IPS DF 6.9 (cell line): ENCODE data around the gene PTPRD.
"Not testable (repeated sequence)": the region's sequence is repeated elsewhere in the genome, so short reads cannot be mapped to it uniquely, and the experiment has no call there.

Experiments used
- DNase-seq: peaks from one replicate; pipeline ENCODE4 v3.0.0-alpha.2; 2013; ENCODE audit warnings: low read depth, low spot score
- H3K27ac ChIP-seq: one replicate; pipeline ENCODE4 v1.5.1; 2013; ENCODE audit warnings: low read length, control low read depth
- H3K27me3 ChIP-seq: 2 replicates; pipeline ENCODE4 v1.6.1; 2013; ENCODE audit warnings: mild to moderate bottlenecking, low read length; ENCODE audit not compliant: control insufficient read depth, insufficient read depth
- H3K36me3 ChIP-seq: 2 replicates; pipeline ENCODE4 v1.6.1; 2013; ENCODE audit warnings: low read length; ENCODE audit not compliant: control insufficient read depth, insufficient read depth
- H3K4me1 ChIP-seq: 2 replicates; pipeline ENCODE4 v1.6.1; 2013; ENCODE audit warnings: low read length; ENCODE audit not compliant: control insufficient read depth, insufficient read depth
- H3K4me3 ChIP-seq: 2 replicates; pipeline ENCODE4 v1.5.1; 2013; ENCODE audit warnings: mild to moderate bottlenecking, low read length
- H3K9me3 ChIP-seq: 2 replicates; pipeline ENCODE4 v1.6.1; 2013; ENCODE audit warnings: low read length, inconsistent platforms; ENCODE audit not compliant: control insufficient read depth, insufficient read depth
- WGBS: extraction: QIAGEN DNeasy Blood & Tissue Kit; methylation state at CpG from one replicate; pipeline ENCODE4 v1.1.7; 2013; ENCODE audit warnings: mixed read lengths, missing lambda C conversion rate; ENCODE audit not compliant: insufficient read length, insufficient coverage; 5-methylcytosine and 5-hydroxymethylcytosine counted together

The PTPRD gene

DNA sequence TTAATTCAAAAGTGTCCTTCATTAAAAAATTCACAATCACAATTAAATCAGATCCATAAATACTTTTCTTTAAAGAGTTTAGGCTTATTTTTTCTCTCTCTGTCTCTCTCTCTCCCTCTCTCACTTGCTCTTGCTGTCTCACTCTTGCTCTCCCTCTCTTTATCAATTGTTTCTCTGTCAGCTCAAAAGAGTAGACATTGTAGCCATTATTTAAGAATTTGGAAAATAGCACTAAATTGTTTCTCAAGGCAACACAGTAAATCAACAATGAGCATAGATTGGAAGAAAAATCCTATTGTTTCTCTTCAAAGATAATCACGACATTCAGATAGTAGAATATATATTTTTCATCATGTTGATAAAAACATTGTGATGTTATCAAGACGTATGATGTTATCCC lies 1114.0 kb downstream of the PTPRD start:
- Histone ChIP-seq H3K4me1 (no peaks in the 10 kb centered on the region), H3K27ac (no peak overlapping the region), H3K4me3 (no peak overlapping the region), H3K9me3 (no peaks in the 10 kb centered on the region), H3K36me3 (no peaks in the 10 kb centered on the region), H3K27me3 (no peaks in the 10 kb centered on the region)
- WGBS = no CpG with 5 or more reads among the region's 2 CpGs
- no peak for DNase-seq

DNA sequence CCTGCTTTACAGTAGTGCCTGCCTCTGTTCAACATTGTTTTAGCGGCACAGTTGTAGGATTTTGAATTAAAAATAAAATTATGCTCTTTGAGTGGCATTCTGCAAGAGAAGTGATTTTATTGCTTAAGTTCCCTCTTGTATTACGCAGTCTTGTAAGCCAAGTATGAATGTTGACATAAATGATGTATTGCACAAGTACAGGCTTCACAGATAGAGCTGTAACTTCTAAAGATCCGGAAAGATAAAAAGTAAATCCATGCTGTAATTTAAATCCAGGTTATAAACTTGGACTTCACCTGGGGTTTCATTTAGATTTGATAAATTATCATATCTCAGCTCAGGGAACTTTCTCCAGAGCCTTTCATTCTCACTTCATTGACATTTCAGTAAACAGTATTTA lies 1114.7 kb downstream of the PTPRD start:
- Histone ChIP-seq H3K4me1 (no peaks in the 10 kb centered on the region), H3K9me3 (no peaks in the 10 kb centered on the region), H3K4me3 (no peak overlapping the region), H3K27me3 (no peaks in the 10 kb centered on the region), H3K36me3 (no peaks in the 10 kb centered on the region), H3K27ac (no peak overlapping the region)
- WGBS = no CpG with 5 or more reads among the region's 3 CpGs
- no peak for DNase-seq

DNA sequence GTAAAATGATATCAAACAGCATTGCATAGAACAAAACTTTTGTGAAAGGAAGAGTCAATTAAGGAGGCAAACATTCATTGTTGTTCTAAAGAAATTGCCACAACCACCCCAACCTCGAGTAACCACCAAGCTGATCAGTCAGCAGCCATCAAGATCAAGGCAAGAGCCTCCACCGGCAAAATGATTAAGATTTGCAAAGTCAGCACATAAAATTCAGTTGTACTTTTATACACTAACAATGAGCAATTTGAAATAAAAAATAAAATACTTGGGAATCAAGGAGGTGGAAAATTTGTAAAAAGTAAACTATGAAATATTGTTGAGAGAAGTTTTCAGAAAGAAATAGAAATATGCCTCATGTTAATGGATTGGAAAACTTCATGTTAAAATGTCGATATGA lies 1118.5 kb downstream of the PTPRD start:
- no peaks in the 10 kb centered on the region for H3K9me3 ChIP-seq
- no CpG with 5 or more reads among the region's 3 CpGs for WGBS
- H3K4me1 ChIP-seq = no peaks in the 10 kb centered on the region
- H3K27ac ChIP-seq = no peak overlapping the region
- H3K27me3 ChIP-seq = no peaks in the 10 kb centered on the region
- no peak for DNase-seq
- H3K36me3 ChIP-seq = no peaks in the 10 kb centered on the region
- H3K4me3 ChIP-seq = no peak overlapping the region

DNA sequence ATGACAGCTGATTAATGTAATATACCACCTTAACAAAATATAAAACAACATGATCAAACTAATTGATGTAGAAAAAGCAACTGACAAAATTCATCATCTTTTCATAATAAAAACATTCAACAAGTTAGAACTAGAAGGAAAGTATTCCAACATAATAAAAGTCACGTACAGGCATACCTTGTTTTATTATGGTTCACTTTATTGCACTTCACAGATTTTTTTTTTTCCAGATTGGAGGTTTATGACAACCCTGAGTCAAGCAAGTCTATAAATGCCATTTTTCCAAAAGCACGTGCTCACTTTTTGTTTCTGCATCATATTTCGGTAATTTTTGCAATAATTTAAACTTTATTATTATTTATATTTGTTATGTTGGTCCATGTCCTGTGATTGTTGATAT lies 1120.3 kb downstream of the PTPRD start:
- H3K9me3 ChIP-seq = no peaks in the 10 kb centered on the region
- no peaks in the 10 kb centered on the region for H3K27me3 ChIP-seq
- WGBS = no CpG with 5 or more reads among the region's 3 CpGs
- no peak overlapping the region for H3K4me3 ChIP-seq
- no peak for DNase-seq
- H3K4me1 ChIP-seq = no peaks in the 10 kb centered on the region
- no peaks in the 10 kb centered on the region for H3K36me3 ChIP-seq
- H3K27ac ChIP-seq = no peak overlapping the region

DNA sequence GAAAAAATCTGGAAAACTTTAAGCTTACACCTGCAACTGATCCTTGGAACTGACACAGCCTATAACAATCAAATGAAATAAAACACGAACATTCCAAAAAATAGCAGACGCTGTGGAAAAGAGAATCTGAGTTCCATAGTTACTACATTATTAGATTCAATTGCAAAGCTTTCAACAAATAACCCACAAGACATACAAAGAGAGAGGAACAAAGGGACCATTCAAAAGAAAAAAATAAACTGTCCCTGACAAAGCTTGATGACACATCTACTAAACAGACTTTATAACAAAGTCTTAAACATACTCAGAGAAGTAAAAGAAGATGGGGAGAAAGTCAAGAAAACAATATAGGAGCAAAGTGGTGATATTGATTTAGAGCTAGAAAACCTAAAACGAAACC lies 1123.6 kb downstream of the PTPRD start:
- WGBS = no CpG with 5 or more reads among the region's 3 CpGs

DNA sequence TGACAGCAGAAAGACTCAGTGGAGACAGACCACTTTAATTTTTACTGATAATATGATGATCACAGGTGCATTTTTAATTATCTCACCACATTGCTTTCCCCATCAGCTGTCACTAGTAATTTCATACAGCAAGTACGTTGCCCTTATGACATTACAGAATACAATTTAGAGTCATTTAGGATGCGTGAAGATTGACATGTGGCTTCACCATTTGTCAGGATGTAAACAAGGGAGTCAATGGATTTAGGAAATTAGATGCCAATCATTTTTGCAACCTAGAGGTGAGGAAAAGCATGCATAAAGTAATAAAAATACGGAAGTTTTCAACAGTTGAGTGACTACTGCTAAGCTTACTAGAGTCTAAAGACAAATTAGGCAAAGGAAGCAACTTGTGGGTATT lies 1129.6 kb downstream of the PTPRD start:
- no peaks in the 10 kb centered on the region for H3K27me3 ChIP-seq
- H3K36me3 ChIP-seq = no peaks in the 10 kb centered on the region
- no peaks in the 10 kb centered on the region for H3K4me1 ChIP-seq
- no CpG with 5 or more reads among the region's 3 CpGs for WGBS
- H3K9me3 ChIP-seq = no peaks in the 10 kb centered on the region
- H3K27ac ChIP-seq = no peak overlapping the region
- no peak overlapping the region for H3K4me3 ChIP-seq
- DNase-seq = no peak

More for the DNA sequence above, 1123.6 kb downstream of the PTPRD start:
- H3K27ac ChIP-seq = no peak overlapping the region
- no peak for DNase-seq
- H3K4me3 ChIP-seq = no peak overlapping the region
- no peaks in the 10 kb centered on the region for H3K9me3 ChIP-seq
- H3K4me1 ChIP-seq = no peaks in the 10 kb centered on the region
- no peaks in the 10 kb centered on the region for H3K27me3 ChIP-seq
- no peaks in the 10 kb centered on the region for H3K36me3 ChIP-seq

DNA sequence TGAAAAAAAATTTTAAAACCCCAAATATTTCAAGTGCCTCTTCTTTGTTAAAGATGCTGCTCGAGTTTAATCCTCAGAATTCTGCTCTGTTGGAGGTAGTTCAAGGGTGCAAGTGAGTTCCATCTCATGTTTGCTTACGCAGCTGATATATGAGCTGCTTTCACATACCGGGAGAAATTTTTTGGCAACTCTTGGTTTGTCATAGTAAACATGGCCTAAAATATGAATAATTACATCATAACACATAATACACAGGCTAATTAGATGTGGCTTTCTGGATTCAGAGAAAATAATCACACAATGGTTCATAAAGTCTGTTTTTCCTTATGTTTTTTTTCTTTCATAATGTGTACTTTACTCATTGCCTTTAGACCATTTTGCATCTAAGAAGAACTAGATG lies 1134.1 kb downstream of the PTPRD start:
- whole genome bisulfite sequencing = no CpG with 5 or more reads among the region's 3 CpGs
- Histone ChIP-seq H3K9me3 (no peaks in the 10 kb centered on the region), H3K36me3 (no peaks in the 10 kb centered on the region), H3K27ac (no peak overlapping the region), H3K4me3 (no peak overlapping the region), H3K27me3 (no peaks in the 10 kb centered on the region), H3K4me1 (no peaks in the 10 kb centered on the region)
- no peak for DNase-seq

DNA sequence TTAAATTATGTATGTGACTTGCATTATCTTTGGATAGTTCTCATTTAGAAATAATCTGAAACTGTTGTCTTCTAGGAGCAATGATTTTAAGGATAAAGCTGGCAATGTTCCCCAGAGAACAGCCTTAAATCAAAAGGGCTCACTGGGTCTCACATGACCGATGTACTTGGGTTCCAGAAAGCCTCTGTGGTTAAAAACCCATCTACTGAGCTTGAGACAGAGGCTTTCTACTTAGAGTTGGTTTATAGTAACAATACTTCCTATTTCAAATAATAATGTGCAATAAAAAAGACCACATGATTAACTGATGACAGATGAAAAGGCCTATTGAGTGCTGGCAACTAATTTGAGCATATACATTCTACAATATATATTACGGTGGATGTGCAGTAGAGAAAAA lies 1143.5 kb downstream of the PTPRD start:
- no peaks in the 10 kb centered on the region for H3K9me3 ChIP-seq
- WGBS = no CpG with 5 or more reads among the region's 2 CpGs
- no peaks in the 10 kb centered on the region for H3K27me3 ChIP-seq
- H3K36me3 ChIP-seq = no peaks in the 10 kb centered on the region
- no peak overlapping the region for H3K27ac ChIP-seq
- H3K4me3 ChIP-seq = no peak overlapping the region
- no peak for DNase-seq
- H3K4me1 ChIP-seq = no peaks in the 10 kb centered on the region

DNA sequence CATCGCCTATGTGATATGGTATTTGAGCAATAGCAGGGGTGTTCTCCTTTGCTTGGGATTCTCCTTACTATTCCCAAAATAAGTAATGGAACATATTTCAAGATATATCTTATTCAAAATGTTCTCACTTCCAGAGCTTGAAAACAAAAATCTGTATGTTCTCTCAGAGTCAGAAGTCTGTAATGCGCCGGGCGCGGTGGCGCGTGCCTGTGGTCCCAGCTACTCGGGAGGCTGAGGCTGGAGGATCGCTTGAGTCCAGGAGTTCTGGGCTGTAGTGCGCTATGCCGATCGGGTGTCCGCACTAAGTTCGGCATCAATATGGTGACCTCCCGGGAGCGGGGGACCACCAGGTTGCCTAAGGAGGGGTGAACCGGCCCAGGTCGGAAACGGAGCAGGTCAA lies 1170.9 kb downstream of the PTPRD start:
- H3K36me3 ChIP-seq, H3K27me3 ChIP-seq, H3K4me3 ChIP-seq, H3K27ac ChIP-seq, H3K4me1 ChIP-seq, H3K9me3 ChIP-seq, DNase-seq: not testable (repeated sequence)
- WGBS = no CpG with 5 or more reads among the region's 19 CpGs

DNA sequence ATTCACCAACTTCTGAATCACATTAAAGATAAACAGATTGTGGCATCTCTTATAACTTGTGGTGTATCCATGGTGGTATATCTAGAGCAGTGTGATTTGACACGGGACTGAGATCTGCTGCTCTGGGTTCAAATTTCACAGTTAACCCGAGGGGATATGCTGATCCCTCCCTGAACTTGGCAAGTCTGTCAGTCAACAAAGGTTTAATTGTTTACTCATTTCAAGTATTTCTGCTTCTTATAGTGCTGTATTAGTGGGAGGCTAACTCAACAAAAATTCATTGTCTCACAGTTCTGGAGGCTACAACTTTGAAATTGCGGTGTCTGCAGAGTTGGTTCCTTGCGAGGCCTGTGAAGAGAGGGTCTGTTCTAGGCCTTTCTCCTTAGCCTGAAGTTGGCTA lies 1175.2 kb downstream of the PTPRD start:
- H3K36me3 ChIP-seq = no peaks in the 10 kb centered on the region
- H3K27me3 ChIP-seq = no peaks in the 10 kb centered on the region
- no peaks in the 10 kb centered on the region for H3K4me1 ChIP-seq
- H3K4me3 ChIP-seq = no peak overlapping the region
- no peak overlapping the region for H3K27ac ChIP-seq
- no peak for DNase-seq
- H3K9me3 ChIP-seq = no peaks in the 10 kb centered on the region
- WGBS = no CpG with 5 or more reads among the region's 4 CpGs

DNA sequence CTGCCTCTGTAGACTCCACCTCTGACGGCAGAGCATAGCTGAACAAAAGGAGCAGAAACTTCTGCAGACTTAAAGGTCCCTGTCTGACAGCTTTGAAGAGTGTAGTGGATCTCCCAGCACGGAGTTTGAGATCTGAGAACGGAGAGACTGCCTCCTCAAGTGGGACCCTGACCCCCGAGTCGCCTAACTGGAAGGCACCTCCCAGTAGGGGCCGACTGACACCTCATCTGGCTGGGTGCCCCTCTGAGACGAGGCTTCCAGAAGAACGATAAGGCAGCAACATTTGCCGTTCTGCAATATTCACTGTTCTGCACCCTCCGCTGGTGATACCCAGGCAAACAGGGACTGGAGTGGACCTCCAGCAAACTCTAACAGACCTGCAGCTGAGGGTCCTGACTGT lies 1186.3 kb downstream of the PTPRD start:
- H3K9me3 ChIP-seq, DNase-seq, H3K27me3 ChIP-seq, H3K27ac ChIP-seq, H3K4me1 ChIP-seq, H3K36me3 ChIP-seq, H3K4me3 ChIP-seq: not testable (repeated sequence)
- WGBS = no CpG with 5 or more reads among the region's 10 CpGs
